SIG-M5 treated with dmso at 0.1 percent for 504 hours (cell line): Measurements from ENCODE around the gene WWC1.
A peak's percentile ranks its signal among the peaks of the same experiment; 100 is the strongest.
"Not testable (repeated sequence)": the region's sequence is repeated elsewhere in the genome, so short reads cannot be mapped to it uniquely, and the experiment has no call there.

Experiments used
- DNase-seq: peaks from one replicate; lab custom pipeline; 2025; ENCODE audit not compliant: unreplicated experiment; lab: John Stamatoyannopoulos, UW

WWC1 gene

GRCh38 chr5:168434746-168435321, 143.4 kb downstream of the WWC1 start:
- no peak for DNase-seq

- not testable (repeated sequence) for DNase-seq
These were observed 143.9 kb downstream of the WWC1 start for GRCh38 chr5:168435340-168435739.

GRCh38 chr5:168438349-168438748, 146.9 kb downstream of the WWC1 start:
- no peak for DNase-seq

GRCh38 chr5:168443533-168443932, 152.1 kb downstream of the WWC1 start:
- DNase-seq: no peak

GRCh38 chr5:168443950-168444700, 152.7 kb downstream of the WWC1 start:
- no peak for DNase-seq

- DNase-seq: no peak
These were observed 155.7 kb downstream of the WWC1 start for GRCh38 chr5:168446983-168447619.

GRCh38 chr5:168447808-168448207, 156.4 kb downstream of the WWC1 start:
- no peak for DNase-seq

- peak; percentile 30 for DNase-seq
These were observed 157.7 kb downstream of the WWC1 start for GRCh38 chr5:168449166-168449565.

- no peak for DNase-seq
These were observed 160.1 kb downstream of the WWC1 start for GRCh38 chr5:168451565-168451964.

GRCh38 chr5:168455201-168455600, 163.8 kb downstream of the WWC1 start:
- no peak for DNase-seq

- no peak for DNase-seq
These were observed 166.1 kb downstream of the WWC1 start for GRCh38 chr5:168457542-168457941.

- no peak for DNase-seq
These were observed 169.2 kb downstream of the WWC1 start for GRCh38 chr5:168460606-168461005.

- no peak for DNase-seq
These were observed 171.6 kb downstream of the WWC1 start for GRCh38 chr5:168463081-168463480.

- no peak for DNase-seq
These were observed 172.8 kb downstream of the WWC1 start for GRCh38 chr5:168464214-168464613.

GRCh38 chr5:168464641-168465040, 173.2 kb downstream of the WWC1 start:
- DNase-seq: no peak

GRCh38 chr5:168467755-168468330, 176.4 kb downstream of the WWC1 start:
- DNase-seq: no peak

- no peak for DNase-seq
These were observed 177.4 kb downstream of the WWC1 start for GRCh38 chr5:168468836-168469235.

- no peak for DNase-seq
These were observed 178.4 kb downstream of the WWC1 start for GRCh38 chr5:168469816-168470215.

- DNase-seq: no peak
These were observed 180.3 kb downstream of the WWC1 start for GRCh38 chr5:168471785-168472184.

GRCh38 chr5:168472329-168472728, 180.9 kb downstream of the WWC1 start:
- DNase-seq: no peak

- DNase-seq: no peak
These were observed 182.9 kb downstream of the WWC1 start for GRCh38 chr5:168474319-168474718.

GRCh38 chr5:168477060-168477459, 185.6 kb downstream of the WWC1 start:
- no peak for DNase-seq
